HG02642 (cell line): ENCODE results near the gene GALNS.

ENCODE experiments used
- ATAC-seq: cut with Tn5 transposase; IDR thresholded peaks from one replicate; pipeline ENCODE4 v1.9.1; 2021; ENCODE audit warnings: mild to moderate bottlenecking; ENCODE audit not compliant: unreplicated experiment, poor library complexity

GALNS gene

GRCh38 chr16:88807626-88808453, 48.9 kb downstream of the GALNS start:
- no peak for ATAC-seq

- ATAC-seq: no peak
Measured at GRCh38 chr16:88807142-88807625, 49.6 kb downstream of the GALNS start.

- ATAC-seq: no peak
Measured at GRCh38 chr16:88806491-88807111, 50.1 kb downstream of the GALNS start.

GRCh38 chr16:88805887-88806393, 50.8 kb downstream of the GALNS start:
- no peak for ATAC-seq

GRCh38 chr16:88805340-88805715, 51.4 kb downstream of the GALNS start:
- ATAC-seq: no peak

GRCh38 chr16:88804552-88805339, 52.0 kb downstream of the GALNS start:
- no peak for ATAC-seq

GRCh38 chr16:88804173-88804551, 52.6 kb downstream of the GALNS start:
- ATAC-seq: no peak

- peak; percentile 58 for ATAC-seq
Measured at GRCh38 chr16:88803264-88803987, 53.3 kb downstream of the GALNS start, which contains the start of gene CDT1. TSS of gene CDT1 (plus strand) at chr16:88803789. CDS start at chr16:88803832, 43 bp downstream.

- ATAC-seq: no peak
Measured at GRCh38 chr16:88800277-88800592, 56.5 kb downstream of the GALNS start.

- no peak for ATAC-seq
Measured at GRCh38 chr16:88799569-88800276, 57.0 kb downstream of the GALNS start.

- ATAC-seq: no peak
Measured at GRCh38 chr16:88798772-88799455, 57.8 kb downstream of the GALNS start.

- ATAC-seq: no peak
Measured at GRCh38 chr16:88798073-88798472, 58.7 kb downstream of the GALNS start.

GRCh38 chr16:88796278-88796677, 60.5 kb downstream of the GALNS start:
- no peak for ATAC-seq

- no peak for ATAC-seq
Measured at GRCh38 chr16:88793251-88793954, 63.3 kb downstream of the GALNS start.

- ATAC-seq: no peak
Measured at GRCh38 chr16:88792668-88793250, 64.0 kb downstream of the GALNS start.

GRCh38 chr16:88792078-88792550, 64.6 kb downstream of the GALNS start:
- ATAC-seq: no peak

- ATAC-seq: no peak
Measured at GRCh38 chr16:88790312-88791211, 66.2 kb downstream of the GALNS start.
